ENCODE data around the gene MYBPC1.

Gene MYBPC1

DNA sequence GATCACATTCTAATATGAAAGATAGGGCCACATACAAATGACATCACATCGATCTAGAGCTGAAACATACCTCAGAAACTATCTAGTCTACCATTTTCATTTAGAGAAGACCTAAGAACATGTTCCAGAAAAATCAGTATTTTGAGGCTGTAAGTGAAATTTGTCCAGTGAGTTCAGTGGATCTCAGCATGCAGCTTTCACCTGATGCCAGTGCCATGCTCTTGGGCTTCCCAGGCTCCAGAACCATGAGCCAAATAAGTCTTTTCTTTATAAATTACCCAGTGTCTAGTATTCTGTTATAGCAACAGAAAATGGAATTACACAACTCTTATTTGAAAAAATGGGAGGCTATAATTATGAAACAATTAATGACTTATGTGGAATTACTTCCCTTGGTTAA is 111.6 kb downstream of the MYBPC1 start:
- Histone ChIP-seq H3K27ac (ENCODE audit: low read length) (no peak overlapping the region), H3K9me3 (ENCODE audit: control insufficient read depth, insufficient read depth, low read length) (no peaks in the 10 kb centered on the region), H3K4me3 (ENCODE audit: low read length) (no peak overlapping the region), H3K4me1 (ENCODE audit: control insufficient read depth, insufficient read depth, low read length) (peaks cover 2% of the 10 kb centered on the region; the same call in 1 of the 2 replicates), H3K36me3 (ENCODE audit: control insufficient read depth, insufficient read depth, low read length) (no peaks in the 10 kb centered on the region), H3K27me3 (ENCODE audit: control insufficient read depth, insufficient read depth, low read length) (no peaks in the 10 kb centered on the region)
- DNase-seq (ENCODE audit: low read depth, low spot score): no peak
- no CpG with 5 or more reads among the region's 1 CpG for WGBS (ENCODE audit: insufficient coverage, insufficient read length)

DNA sequence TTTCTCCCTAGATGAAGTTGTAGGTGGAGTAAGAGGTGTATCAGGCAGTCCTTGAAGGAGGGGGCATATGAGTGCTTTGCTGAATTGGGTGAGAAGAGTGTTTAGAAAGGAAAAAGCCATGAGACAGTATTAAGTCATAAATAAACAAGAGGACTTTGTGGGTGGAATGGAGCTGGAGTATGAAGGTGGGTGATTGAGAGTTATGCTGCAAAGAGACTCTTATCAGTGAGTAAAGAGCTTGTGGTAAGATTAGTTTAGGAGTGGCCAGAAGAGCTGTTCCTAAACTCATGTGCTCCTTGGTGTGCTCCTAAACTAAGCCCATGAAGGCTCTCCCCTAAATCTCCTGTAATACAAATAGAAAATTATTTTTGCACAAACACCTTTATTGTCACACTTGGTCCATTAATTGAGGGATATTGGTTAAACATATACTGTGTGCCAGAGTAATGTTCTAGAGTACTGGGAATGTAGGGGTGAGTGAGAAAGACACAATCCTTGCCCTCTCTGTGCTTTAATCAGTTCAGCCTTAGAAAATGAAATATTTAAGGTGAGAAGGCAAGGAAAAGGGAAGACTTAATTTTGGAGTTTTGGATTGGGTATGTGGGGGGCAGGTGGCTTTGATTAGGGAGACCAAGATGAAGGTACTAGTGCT is 112.5 kb downstream of the MYBPC1 start:
- Histone ChIP-seq H3K4me1 (ENCODE audit: control insufficient read depth, insufficient read depth, low read length) (peaks cover 2% of the 10 kb centered on the region; the same call in 1 of the 2 replicates), H3K9me3 (ENCODE audit: control insufficient read depth, insufficient read depth, low read length) (no peaks in the 10 kb centered on the region), H3K27me3 (ENCODE audit: control insufficient read depth, insufficient read depth, low read length) (no peaks in the 10 kb centered on the region), H3K27ac (ENCODE audit: low read length) (no peak overlapping the region), H3K4me3 (ENCODE audit: low read length) (no peak overlapping the region), H3K36me3 (ENCODE audit: control insufficient read depth, insufficient read depth, low read length) (no peaks in the 10 kb centered on the region)
- DNase-seq (ENCODE audit: low read depth, low spot score): no peak

DNA sequence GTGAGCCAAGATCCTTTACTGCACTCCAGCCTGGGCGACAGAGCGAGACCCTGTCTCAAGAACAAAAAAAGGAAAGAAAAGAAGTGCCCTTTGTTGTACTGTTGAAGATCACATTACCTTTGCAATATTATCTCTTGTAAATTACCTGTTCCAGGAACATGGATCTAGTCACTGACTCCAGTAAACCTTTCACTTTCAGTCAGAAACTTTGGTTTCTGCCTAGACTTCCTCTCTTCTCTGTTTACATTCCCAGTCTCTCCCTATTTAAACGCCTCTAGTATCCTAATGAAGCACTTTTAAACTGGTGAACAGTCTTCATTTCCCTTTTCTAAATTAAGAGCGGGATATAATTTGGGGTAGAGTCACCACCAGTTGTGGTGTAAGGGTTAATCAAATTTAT is 115.5 kb downstream of the MYBPC1 start:
- H3K4me1 ChIP-seq (ENCODE audit: control insufficient read depth, insufficient read depth, low read length): no peaks in the 10 kb centered on the region
- no peak overlapping the region for H3K27ac ChIP-seq (ENCODE audit: low read length)
- H3K9me3 ChIP-seq (ENCODE audit: control insufficient read depth, insufficient read depth, low read length): no peaks in the 10 kb centered on the region
- DNase-seq (ENCODE audit: low read depth, low spot score): no peak
- no peak overlapping the region for H3K4me3 ChIP-seq (ENCODE audit: low read length)
- H3K36me3 ChIP-seq (ENCODE audit: control insufficient read depth, insufficient read depth, low read length): no peaks in the 10 kb centered on the region
- H3K27me3 ChIP-seq (ENCODE audit: control insufficient read depth, insufficient read depth, low read length): no peaks in the 10 kb centered on the region
- no CpG with 5 or more reads among the region's 4 CpGs for WGBS (ENCODE audit: insufficient coverage, insufficient read length)

DNA sequence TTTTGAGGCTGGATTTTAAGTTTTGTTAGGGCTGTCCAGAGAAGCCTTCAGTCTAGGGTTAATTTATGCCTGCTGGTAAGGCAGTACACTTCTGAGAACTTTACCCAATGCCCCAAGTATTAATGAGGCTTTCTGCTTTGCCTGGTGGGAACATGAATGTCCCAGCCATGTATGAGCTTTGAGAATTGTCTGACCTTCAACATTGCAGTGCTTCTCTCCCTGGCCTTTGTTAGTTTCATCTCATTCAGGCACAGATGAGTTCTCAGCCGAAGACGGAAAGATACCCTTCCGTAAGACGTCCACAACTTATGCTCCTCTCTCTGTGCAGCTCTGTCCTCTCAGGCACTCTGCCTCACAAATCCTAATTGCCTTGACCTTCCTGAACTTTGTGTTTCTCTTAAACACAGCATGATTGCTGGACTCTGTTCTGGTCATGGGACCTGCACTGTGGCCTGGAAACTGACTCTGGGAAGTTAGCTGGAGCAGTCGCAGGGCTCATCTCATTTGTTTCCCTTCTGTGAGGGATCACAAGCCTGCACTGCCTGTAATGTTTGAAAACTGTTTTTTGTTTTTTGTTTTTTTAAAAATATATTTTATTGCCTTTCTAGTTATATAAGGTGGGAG is 118.4 kb downstream of the MYBPC1 start:
- no peaks in the 10 kb centered on the region for H3K4me1 ChIP-seq (ENCODE audit: control insufficient read depth, insufficient read depth, low read length)
- no peaks in the 10 kb centered on the region for H3K36me3 ChIP-seq (ENCODE audit: control insufficient read depth, insufficient read depth, low read length)
- no CpG with 5 or more reads among the region's 5 CpGs for WGBS (ENCODE audit: insufficient coverage, insufficient read length)
- H3K27ac ChIP-seq (ENCODE audit: low read length): no peak overlapping the region
- H3K27me3 ChIP-seq (ENCODE audit: control insufficient read depth, insufficient read depth, low read length): no peaks in the 10 kb centered on the region
- H3K9me3 ChIP-seq (ENCODE audit: control insufficient read depth, insufficient read depth, low read length): no peaks in the 10 kb centered on the region
- H3K4me3 ChIP-seq (ENCODE audit: low read length): no peak overlapping the region
- no peak for DNase-seq (ENCODE audit: low read depth, low spot score)

DNA sequence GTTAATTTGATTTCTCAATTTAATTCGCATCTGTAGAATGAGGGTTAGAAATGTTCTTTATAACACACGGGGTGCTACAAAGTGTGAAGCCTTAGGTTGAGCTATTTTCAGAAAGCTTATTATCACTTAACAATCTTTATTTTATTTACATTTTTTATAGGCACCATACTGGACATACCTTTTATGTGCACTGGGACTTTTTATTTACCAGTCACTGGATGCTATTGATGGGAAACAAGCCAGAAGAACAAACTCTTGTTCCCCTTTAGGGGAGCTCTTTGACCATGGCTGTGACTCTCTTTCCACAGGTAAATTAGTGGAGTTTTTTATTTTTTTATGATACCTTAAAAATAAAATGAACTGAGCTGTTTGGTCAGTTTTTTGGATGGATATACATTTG is 119.2 kb downstream of the MYBPC1 start:
- Histone ChIP-seq H3K4me3 (ENCODE audit: low read length) (no peak overlapping the region), H3K4me1 (ENCODE audit: control insufficient read depth, insufficient read depth, low read length) (no peaks in the 10 kb centered on the region)

DNA sequence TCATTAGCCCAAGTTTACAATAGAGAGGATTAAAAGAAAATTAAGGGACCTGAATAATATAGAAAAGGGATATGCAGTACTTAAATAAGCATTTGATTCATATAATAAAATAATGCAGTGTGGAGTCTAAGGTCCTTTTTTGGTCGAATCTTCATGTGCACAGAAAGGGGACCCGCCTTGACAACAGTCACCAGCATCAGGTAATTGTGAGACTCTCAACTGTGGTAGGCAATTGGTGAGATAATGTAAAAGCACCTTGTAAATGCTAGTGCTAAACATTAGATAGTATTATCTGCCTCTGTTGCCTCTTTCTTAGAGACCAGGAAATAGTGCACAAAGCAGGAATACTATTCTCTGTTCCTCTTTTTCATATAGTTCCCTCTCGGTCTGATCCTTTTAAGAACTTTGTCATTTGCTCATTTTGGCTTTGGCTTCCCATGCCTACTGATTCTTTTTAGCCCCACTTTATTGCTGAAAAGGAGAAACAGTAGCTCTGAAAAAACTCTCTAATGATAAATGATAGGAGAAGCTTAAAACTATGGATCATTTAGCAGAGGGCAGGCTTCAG is 120.2 kb downstream of the MYBPC1 start:
- Histone ChIP-seq H3K36me3 (ENCODE audit: control insufficient read depth, insufficient read depth, low read length) (no peaks in the 10 kb centered on the region), H3K27me3 (ENCODE audit: control insufficient read depth, insufficient read depth, low read length) (no peaks in the 10 kb centered on the region), H3K9me3 (ENCODE audit: control insufficient read depth, insufficient read depth, low read length) (no peaks in the 10 kb centered on the region), H3K4me1 (ENCODE audit: control insufficient read depth, insufficient read depth, low read length) (no peaks in the 10 kb centered on the region), H3K27ac (ENCODE audit: low read length) (no peak overlapping the region), H3K4me3 (ENCODE audit: low read length) (no peak overlapping the region)
- DNase-seq (ENCODE audit: low read depth, low spot score): no peak
- no CpG with 5 or more reads among the region's 3 CpGs for WGBS (ENCODE audit: insufficient coverage, insufficient read length)

More for the DNA sequence above, 119.2 kb downstream of the MYBPC1 start:
- DNase-seq (ENCODE audit: low read depth, low spot score): no peak
- no CpG with 5 or more reads among the region's 2 CpGs for WGBS (ENCODE audit: insufficient coverage, insufficient read length)
- no peaks in the 10 kb centered on the region for H3K9me3 ChIP-seq (ENCODE audit: control insufficient read depth, insufficient read depth, low read length)
- no peaks in the 10 kb centered on the region for H3K27me3 ChIP-seq (ENCODE audit: control insufficient read depth, insufficient read depth, low read length)
- H3K36me3 ChIP-seq (ENCODE audit: control insufficient read depth, insufficient read depth, low read length): no peaks in the 10 kb centered on the region
- no peak overlapping the region for H3K27ac ChIP-seq (ENCODE audit: low read length)

DNA sequence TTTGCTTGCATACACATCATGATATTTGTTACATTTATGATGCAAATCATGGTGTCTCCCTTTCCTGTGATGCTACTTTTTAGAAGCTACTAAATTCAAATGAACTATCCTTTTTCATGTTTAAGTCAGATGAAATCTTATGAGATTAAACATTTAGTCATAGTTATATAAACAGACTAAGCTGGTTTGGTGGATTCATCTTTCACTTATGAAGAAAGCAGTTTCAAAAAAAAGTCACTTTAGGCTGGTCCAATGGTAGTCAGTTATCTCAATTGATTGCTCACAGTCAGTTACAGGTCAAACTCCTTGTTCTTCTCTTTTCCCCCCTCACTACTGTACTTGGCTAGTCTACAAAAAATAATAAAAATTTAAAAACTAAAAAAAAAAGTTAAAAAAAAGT is 124.8 kb downstream of the MYBPC1 start:
- no peaks in the 10 kb centered on the region for H3K4me1 ChIP-seq (ENCODE audit: control insufficient read depth, insufficient read depth, low read length)
- DNase-seq (ENCODE audit: low read depth, low spot score): no peak
- H3K4me3 ChIP-seq (ENCODE audit: low read length): no peak overlapping the region
- no peaks in the 10 kb centered on the region for H3K36me3 ChIP-seq (ENCODE audit: control insufficient read depth, insufficient read depth, low read length)
- no peaks in the 10 kb centered on the region for H3K27me3 ChIP-seq (ENCODE audit: control insufficient read depth, insufficient read depth, low read length)
- H3K27ac ChIP-seq (ENCODE audit: low read length): no peak overlapping the region
- H3K9me3 ChIP-seq (ENCODE audit: control insufficient read depth, insufficient read depth, low read length): no peaks in the 10 kb centered on the region

DNA sequence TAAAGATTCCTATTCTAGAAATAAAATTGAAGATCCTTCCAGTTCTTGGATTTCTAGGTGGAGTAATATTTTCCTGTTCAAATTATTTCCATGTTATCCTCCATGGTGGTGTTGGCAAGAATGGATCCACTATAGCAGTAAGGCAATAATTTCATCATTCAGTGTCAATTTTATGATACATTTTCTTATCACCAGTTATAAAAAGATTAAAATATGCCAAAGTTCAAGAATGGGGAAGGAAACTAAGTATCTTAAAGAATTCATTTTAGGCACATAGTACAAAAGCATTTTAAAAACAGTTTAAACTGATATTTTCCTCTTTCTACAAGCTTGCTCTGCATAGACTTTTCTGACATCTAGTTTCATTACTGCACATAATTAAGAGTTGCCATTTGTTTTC is 125.3 kb downstream of the MYBPC1 start:
- no peak overlapping the region for H3K27ac ChIP-seq (ENCODE audit: low read length)
- no peak for DNase-seq (ENCODE audit: low read depth, low spot score)
- H3K27me3 ChIP-seq (ENCODE audit: control insufficient read depth, insufficient read depth, low read length): no peaks in the 10 kb centered on the region
- no peaks in the 10 kb centered on the region for H3K36me3 ChIP-seq (ENCODE audit: control insufficient read depth, insufficient read depth, low read length)
- H3K9me3 ChIP-seq (ENCODE audit: control insufficient read depth, insufficient read depth, low read length): no peaks in the 10 kb centered on the region
- H3K4me3 ChIP-seq (ENCODE audit: low read length): no peak overlapping the region
- H3K4me1 ChIP-seq (ENCODE audit: control insufficient read depth, insufficient read depth, low read length): no peaks in the 10 kb centered on the region

DNA sequence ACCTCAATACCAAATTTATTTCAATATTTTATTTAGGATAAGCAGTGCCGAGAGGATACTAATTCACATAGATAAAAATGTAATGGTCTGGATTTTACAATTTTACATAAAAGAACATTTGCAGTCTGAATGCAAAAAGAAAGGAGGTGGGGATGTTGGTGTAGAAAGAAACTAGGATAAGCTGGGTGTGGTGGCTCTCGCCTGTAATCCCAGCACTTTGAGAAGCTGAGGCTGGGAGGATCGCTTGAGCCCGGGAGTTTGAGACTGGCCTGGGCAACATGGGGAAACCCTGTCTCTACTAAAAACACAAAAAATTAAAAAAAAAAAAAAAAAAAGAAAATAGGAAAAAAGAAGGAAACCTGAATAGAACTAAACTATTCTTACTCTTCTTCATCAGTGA is 127.6 kb downstream of the MYBPC1 start:
- no peak overlapping the region for H3K4me3 ChIP-seq (ENCODE audit: low read length)
- H3K27ac ChIP-seq (ENCODE audit: low read length): no peak overlapping the region
- no peak for DNase-seq (ENCODE audit: low read depth, low spot score)
- H3K27me3 ChIP-seq (ENCODE audit: control insufficient read depth, insufficient read depth, low read length): no peaks in the 10 kb centered on the region
- no peaks in the 10 kb centered on the region for H3K9me3 ChIP-seq (ENCODE audit: control insufficient read depth, insufficient read depth, low read length)
- H3K36me3 ChIP-seq (ENCODE audit: control insufficient read depth, insufficient read depth, low read length): no peaks in the 10 kb centered on the region
- no CpG with 5 or more reads among the region's 4 CpGs for WGBS (ENCODE audit: insufficient coverage, insufficient read length)
- H3K4me1 ChIP-seq (ENCODE audit: control insufficient read depth, insufficient read depth, low read length): no peaks in the 10 kb centered on the region

DNA sequence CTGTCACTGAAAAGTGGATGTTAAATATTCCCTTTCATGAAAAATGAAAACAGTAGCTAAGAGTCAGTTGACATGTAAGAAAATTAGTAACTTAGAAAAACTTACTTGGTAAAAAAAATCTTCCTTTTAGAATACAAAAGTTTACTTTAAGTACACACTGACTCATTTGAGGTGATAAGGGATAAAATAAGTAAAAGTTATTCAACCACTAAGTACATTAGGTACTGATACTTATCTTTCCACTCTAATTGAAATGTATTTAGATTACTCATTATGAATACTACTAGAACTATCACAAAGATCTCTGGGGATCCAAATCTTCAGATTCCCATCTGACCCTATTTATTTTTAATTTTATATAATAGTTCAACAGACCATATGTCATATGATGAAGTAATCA is 132.3 kb downstream of the MYBPC1 start:
- Histone ChIP-seq H3K27ac (ENCODE audit: low read length) (no peak overlapping the region), H3K9me3 (ENCODE audit: control insufficient read depth, insufficient read depth, low read length) (no peaks in the 10 kb centered on the region), H3K27me3 (ENCODE audit: control insufficient read depth, insufficient read depth, low read length) (no peaks in the 10 kb centered on the region), H3K4me1 (ENCODE audit: control insufficient read depth, insufficient read depth, low read length) (no peaks in the 10 kb centered on the region), H3K36me3 (ENCODE audit: control insufficient read depth, insufficient read depth, low read length) (no peaks in the 10 kb centered on the region), H3K4me3 (ENCODE audit: low read length) (no peak overlapping the region)
- DNase-seq (ENCODE audit: low read depth, low spot score): no peak

DNA sequence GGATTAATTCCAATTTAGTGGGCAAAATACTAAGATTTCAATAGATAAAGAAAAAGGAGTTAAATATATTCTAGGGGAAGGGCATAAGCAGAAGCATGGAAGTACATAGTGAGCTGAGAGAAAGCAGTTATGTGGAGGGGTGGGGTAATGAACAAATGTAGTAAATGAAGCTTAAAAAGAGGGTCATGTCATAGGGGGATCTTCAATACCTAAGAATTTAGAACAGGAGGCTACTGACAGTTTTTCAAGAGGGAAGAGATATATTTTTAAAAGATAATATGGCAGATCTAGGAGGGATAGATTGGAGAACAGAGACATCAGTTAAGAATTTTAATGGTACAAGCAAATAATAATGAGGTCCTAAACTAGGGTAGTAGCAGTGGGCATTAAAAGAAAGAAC is 135.1 kb downstream of the MYBPC1 start:
- H3K27ac ChIP-seq (ENCODE audit: low read length): no peak overlapping the region
- no peaks in the 10 kb centered on the region for H3K27me3 ChIP-seq (ENCODE audit: control insufficient read depth, insufficient read depth, low read length)
- H3K4me3 ChIP-seq (ENCODE audit: low read length): no peak overlapping the region
- H3K36me3 ChIP-seq (ENCODE audit: control insufficient read depth, insufficient read depth, low read length): no peaks in the 10 kb centered on the region
- no peak for DNase-seq (ENCODE audit: low read depth, low spot score)
- H3K9me3 ChIP-seq (ENCODE audit: control insufficient read depth, insufficient read depth, low read length): no peaks in the 10 kb centered on the region
- no peaks in the 10 kb centered on the region for H3K4me1 ChIP-seq (ENCODE audit: control insufficient read depth, insufficient read depth, low read length)
